GM21717 (cell line): ENCODE data around the gene NCOA3.
"Not testable (repeated sequence)": the region's sequence is repeated elsewhere in the genome, so short reads cannot be mapped to it uniquely, and the experiment has no call there.

Source experiments
- ATAC-seq: cut with Tn5 transposase; IDR thresholded peaks from one replicate; pipeline ENCODE4 v1.9.1; 2021; ENCODE audit warnings: mild to moderate bottlenecking, moderate library complexity; ENCODE audit not compliant: unreplicated experiment

The NCOA3 gene

DNA sequence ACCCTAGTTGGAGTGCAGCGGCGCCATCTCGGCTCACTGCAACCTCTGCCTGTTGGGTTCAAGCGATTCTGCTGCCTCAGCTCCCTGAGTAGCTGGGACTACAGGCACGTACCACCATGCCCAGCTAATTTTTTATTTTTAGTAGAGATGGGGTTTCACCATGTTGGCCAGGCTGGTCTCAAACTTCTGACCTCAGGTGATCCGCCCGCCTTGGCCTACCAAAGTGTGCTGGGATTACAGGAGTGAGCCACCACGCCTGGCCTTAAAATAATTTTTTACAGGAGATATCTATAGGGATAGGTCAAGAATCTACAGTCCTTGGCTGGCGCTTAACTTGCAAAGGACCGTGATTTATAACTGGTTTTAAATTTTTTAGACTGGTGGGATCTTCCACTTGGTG, 93.5 kb downstream of the NCOA3 start:
- ATAC-seq: not testable (repeated sequence)

GRCh38 chr20:47596003-47596571, 94.4 kb downstream of the NCOA3 start:
- no peak for ATAC-seq

DNA sequence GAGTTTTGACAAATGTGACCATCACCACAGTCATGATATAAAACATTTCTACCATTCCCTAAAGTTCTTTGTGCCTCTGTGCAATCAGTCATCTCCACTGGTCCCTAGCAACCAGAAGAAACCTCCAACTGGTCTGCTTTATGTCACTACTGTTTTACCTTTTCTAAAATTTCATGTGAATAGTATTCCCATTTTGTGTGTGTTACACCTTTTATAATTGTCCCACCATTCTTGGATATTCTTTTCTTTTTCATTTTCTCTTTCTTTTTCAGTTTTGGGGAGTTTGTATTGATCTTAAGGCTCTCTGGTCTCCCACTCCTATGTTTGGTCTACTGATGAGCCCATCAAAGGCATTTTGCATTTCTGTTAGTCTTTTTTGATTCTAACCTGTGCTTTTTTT, 95.4 kb downstream of the NCOA3 start:
- ATAC-seq: no peak

- ATAC-seq: no peak
Measured at GRCh38 chr20:47598911-47599744, 97.4 kb downstream of the NCOA3 start.

DNA sequence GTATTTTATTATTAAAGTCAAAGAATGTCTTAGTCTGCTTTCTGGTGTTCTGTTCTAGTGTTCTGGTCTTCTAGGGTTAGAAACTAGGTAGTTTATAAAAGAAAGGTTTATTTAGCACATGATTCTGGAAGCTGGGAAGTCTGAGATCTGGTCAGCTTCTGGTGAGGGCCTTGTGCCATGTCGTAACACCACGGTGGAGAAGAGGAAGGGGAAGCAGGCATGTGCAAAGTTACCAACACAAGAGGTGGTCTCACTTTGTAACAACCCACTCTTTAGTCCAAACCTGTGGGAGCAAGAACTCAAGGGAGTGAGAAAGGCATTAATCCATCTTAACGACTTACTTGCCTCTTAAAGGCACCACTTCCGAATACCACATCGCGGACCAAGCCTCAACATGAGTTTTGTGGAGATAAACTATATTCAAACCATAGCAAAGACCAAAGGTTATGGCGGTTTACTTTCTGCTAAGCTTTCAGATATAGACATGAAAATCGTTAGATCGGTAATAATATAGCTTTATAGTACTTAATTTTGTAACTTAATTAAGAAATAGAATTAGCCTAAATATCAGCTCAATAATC, 99.4 kb downstream of the NCOA3 start:
- ATAC-seq: no peak

DNA sequence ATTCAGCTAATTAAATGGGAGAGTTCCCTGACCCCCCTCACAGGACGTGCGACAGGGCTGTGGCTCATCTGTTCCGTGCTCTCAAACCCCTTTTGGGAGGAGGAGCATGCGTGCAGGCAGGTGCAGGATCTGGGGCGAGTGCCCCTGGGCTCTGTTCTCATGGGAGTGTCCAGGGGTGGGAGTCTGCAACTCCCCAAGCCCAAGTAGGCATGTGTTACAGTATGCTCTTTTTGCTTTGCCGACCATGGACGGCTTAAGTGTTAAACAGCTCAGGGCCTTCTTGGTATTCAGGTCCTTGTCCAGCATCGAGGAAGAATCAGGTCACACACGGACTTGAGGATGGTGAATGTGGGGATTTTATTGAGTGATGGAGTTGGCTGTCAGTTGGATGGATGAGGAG, 101.6 kb downstream of the NCOA3 start:
- ATAC-seq: no peak

GRCh38 chr20:47605673-47606413, 104.2 kb downstream of the NCOA3 start:
- no peak for ATAC-seq

DNA sequence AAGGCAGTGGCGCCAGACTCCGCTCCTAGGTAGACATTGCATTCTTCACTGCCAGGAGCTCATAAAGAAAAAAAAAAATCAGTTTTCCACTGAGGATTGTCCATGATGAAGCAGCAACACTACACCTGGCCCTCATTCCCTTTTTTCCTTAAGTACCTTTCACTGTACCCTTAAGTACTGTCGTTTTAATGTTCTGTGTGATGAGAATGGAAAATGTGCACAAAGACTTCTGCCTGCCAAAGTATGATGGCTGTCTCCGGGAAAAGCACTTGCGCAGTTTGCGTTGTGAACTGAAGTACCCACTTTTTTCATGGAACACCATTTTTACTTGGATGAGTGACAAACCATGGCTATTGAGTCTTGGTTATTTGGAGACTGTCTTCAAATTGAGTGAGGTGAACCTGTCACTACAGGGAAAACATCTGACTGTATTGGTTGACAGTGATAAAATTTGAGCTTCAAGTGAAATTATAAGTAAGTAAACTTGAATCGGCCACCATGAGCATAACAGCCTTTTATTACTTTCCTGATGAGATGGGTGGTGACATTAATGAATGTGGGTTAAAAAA, 104.8 kb downstream of the NCOA3 start:
- ATAC-seq: no peak

DNA sequence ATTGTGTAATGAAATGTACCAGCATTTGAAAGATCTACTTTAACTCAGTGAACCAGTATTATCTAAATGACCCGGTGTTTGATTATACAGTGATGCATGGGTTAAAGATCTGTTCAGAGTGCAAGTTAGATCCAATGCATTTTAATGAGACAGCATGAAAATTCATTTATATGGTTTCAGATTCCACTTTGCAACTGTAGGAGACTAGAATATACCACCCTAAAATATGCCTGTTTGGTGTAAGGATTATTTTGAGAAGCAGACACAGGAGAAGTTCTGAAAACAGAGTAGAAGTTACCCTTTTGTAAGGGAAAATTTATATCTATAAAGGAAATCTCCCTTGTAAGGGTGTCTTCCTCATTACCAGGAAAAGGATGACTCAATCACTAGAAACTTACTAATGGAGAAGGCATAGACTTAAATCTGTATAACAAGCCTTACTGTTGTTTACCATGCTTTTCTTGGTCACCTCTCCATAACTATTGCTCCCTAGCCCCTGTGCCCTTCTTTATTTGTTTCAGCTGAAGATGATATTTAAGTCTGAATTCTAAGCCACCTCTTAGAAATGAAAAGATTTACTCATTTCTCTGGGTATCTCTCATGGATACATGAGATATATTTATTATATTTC, 105.4 kb downstream of the NCOA3 start:
- ATAC-seq: no peak

GRCh38 chr20:47609001-47609400, 107.3 kb downstream of the NCOA3 start:
- no peak for ATAC-seq

GRCh38 chr20:47610247-47610944, 108.7 kb downstream of the NCOA3 start:
- peak; percentile 70 for ATAC-seq

DNA sequence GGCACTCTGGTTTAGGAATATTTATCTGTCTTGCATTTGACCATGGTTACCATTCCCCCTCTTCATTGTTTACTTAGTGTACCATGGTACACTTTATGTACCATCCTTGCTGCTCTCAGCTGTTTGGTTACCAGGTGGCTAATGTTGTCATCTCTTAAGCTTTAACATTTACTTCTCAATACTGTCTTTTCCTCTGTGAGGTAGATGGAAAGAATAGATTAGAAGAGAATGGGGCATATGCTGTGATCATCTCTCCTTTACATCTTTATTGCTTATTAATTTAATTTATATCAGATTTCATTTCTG, 109.2 kb downstream of the NCOA3 start:
- ATAC-seq: no peak

DNA sequence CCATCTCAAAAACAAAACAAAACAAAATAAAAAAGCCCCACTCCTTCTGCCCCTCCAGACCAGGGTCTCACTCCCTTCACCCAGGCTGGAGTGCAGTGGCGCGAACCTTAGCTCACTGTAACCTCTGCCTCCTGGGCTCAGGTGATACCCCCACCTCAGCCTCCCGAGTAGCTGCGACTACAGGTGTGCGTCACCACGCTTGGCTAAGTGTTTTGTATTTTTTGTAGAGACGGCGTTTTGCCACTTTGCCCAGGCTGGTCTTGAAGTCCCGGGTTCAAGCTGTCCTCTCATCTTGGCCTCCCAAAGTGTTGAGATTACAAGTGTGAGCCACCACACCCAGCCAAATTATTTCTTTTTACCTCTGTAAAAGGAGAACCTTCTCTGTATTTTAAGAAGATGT, 110.1 kb downstream of the NCOA3 start:
- no peak for ATAC-seq

DNA sequence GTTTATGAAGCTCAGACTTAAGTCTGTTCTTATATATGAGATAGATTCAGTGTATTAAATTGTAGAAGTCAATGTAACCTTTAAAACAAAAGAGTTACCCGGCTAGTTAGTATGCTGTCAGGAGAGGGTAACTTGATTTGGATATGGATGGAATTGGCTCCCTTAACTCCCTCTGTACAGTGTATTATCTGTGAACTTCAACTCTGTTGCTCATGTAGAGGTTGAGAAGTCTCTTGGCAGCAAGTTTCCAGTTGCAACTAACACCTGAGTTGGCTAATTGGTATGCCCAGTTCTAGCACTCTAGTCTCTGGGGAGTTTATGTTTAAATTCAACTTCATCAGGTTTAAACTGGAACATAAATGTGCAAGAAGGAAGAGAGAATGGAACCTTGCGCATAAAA, 111.0 kb downstream of the NCOA3 start:
- no peak for ATAC-seq

DNA sequence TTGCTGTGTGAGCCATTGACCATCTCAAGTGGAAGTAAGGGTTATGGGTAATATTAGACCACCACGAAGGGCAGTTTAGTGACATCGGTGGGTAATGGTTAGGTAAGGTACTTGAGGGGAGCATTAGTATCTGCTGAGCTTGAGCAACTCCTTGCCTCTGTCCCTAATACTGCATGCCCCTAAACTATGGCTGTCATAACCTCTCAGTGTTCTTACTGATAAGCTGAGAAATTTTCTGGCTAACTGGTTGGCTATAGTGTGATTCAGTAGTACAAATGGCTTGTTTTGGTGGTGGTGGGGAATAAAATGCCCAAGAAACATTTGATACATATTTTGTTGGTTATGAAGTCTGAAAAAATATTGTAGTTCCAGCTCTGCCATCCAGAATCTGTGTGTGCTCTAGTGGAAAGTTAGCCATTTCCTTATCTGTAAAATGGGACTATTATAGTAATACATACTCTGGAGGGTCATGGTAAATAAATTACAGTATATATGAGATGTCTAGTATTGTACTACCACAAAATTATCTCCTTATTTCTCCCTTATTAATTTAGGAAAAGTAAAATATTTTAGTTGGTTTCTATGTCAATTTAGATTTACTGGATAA, 113.1 kb downstream of the NCOA3 start:
- no peak for ATAC-seq

DNA sequence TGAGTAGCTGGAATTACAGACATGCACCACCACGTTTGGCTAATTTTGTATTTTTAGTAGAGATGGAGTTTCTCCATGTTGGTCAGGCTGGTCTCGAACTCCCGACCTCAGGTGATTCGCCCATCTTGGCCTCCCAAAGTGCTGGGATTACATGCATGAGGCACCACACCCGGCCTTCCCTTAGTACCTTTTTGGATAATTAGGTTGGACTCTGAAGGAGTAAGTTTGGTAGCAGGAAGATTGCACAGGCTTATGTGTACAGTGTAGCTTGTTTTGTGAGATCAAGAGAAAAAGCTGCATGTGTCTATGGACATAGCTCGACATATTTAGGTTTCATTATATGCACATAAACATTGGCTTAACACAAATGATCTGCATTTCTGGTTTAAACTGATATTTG, 116.8 kb downstream of the NCOA3 start:
- no peak for ATAC-seq

GRCh38 chr20:47620808-47621805, 119.4 kb downstream of the NCOA3 start:
- ATAC-seq: no peak

DNA sequence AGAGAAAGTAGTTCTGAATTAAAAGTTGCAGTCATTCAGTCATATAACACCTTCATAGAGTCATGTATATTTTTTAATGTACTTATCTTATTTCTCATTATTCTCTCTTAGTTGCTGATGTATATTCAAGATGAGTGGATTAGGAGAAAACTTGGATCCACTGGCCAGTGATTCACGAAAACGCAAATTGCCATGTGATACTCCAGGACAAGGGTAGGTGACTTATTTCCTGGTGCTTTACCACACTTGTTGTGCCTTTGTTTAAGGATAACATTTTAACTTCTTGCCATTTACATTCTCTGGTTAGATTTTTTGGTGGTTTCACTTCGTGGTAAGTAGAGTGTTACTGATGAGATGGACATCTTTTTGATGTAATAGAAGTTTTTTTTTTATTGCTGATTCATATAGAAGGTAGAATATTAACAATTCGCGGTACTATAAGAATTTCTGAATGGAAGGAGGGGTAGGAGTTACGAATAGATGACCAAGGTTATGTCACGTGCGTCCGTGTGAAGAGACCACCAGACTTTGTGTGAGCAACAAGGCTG, 120.5 kb downstream of the NCOA3 start:
- ATAC-seq: no peak
